Large intestine (tissue), 3 donors: Measurements from ENCODE around the gene MAPK8IP3. TPM values are rescaled to one million over a fixed set of nuclear protein-coding genes. Genes with fewer than 3 reads are reported as not detected.

ENCODE experiments used
- DNase-seq, 2 donors: peaks; one replicate each; pipeline versions ENCODE4 v3.0.0 to v3.0.0-alpha.2; 2013
- H3K27ac ChIP-seq: one replicate; pipeline ENCODE4 v1.5.1; 2013; ENCODE audit warnings: low read length
- H3K27me3 ChIP-seq: 2 replicates; pipeline ENCODE4 v1.6.1; 2013; ENCODE audit warnings: low read length; ENCODE audit not compliant: control insufficient read depth, insufficient read depth
- H3K36me3 ChIP-seq: 2 replicates; pipeline ENCODE4 v1.6.1; 2013; ENCODE audit warnings: low read length; ENCODE audit not compliant: control insufficient read depth, insufficient read depth
- H3K4me1 ChIP-seq: one replicate; pipeline ENCODE4 v1.6.1; 2013; ENCODE audit warnings: low read length; ENCODE audit not compliant: control insufficient read depth, insufficient read depth
- H3K4me3 ChIP-seq: one replicate; pipeline ENCODE4 v1.5.1; 2013; ENCODE audit warnings: low read length
- H3K9me3 ChIP-seq: one replicate; pipeline ENCODE4 v1.6.1; 2013; ENCODE audit warnings: mild to moderate bottlenecking, low read depth, low read length, moderate library complexity; ENCODE audit not compliant: control insufficient read depth
- WGBS: methylation state at CpG from one replicate; pipeline ENCODE4 v1.1.5; 2013; ENCODE audit warnings: low lambda C conversion rate; ENCODE audit not compliant: insufficient coverage; 5-methylcytosine and 5-hydroxymethylcytosine counted together
- polyA plus RNA-seq: library from polyadenylated mRNA; unstranded; fragments of 120-200 nt; gene quantifications from one replicate; pipeline ENCODE4 v1.2.1, GENCODE V29; 2013

Gene MAPK8IP3
- polyA plus RNA-seq, 1 donor: 67.8 TPM

DNA sequence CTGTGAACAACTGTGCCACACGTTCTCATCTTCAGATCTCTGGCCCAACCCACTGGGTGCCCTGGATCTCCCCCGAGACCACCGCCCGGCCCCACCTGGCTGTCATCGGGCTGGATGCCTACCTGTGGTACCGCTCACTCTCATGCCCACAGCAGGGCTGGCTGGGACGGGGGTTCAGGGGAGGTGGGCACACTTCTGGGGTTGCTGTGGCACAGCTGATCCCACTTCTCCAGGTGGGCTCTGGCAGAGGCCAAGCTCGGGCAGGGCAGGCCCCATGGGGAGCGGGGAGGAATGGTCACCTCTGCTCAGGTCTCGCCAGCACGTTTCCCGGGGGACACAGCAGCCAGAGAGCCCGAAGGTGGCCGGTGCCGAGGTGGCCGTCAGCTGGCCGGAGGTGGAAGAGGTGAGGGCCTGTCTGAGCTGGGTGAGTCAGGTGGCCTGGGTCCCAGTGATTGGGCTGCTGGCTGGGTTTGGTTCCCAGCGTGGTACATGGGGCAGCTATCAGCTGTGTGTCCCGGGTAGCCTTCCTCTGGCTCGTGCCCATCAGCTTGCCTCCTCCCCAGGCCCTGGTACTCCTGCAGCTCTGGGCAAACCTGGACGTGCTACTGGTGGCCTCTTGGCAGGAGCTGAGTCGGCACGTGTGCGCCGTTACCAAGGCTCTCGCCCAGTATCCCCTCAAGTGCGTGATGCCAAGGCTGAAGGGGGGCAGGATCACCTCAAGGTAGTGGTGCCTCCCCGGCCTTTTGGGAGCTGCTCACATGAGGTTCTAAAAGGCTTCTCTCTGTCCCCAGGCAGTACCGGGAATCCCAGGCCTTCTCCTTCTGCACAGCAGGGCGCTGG is 69.2 kb downstream of the MAPK8IP3 start:
- no CpG with 5 or more reads among the region's 30 CpGs for WGBS

GRCh38 chr16:1775846-1776671 is 70.1 kb downstream of the MAPK8IP3 start:
- Histone ChIP-seq H3K36me3 (peaks cover 51% of the 10 kb centered on the region), H3K9me3 (peaks cover 7% of the 10 kb centered on the region), H3K27me3 (no peaks in the 10 kb centered on the region), H3K4me3 (no peak overlapping the region), H3K4me1 (peaks cover 44% of the 10 kb centered on the region), H3K27ac (no peak overlapping the region)
- no CpG with 5 or more reads among the region's 28 CpGs for whole genome bisulfite sequencing
- DNase-seq: no peak

More for the DNA sequence above, 69.2 kb downstream of the MAPK8IP3 start:
- no peak for DNase-seq
- Histone ChIP-seq H3K4me1 (peaks cover 43% of the 10 kb centered on the region), H3K4me3 (no peak overlapping the region), H3K27me3 (no peaks in the 10 kb centered on the region), H3K36me3 (peaks cover 49% of the 10 kb centered on the region), H3K27ac (no peak overlapping the region), H3K9me3 (peaks cover 7% of the 10 kb centered on the region)

DNA sequence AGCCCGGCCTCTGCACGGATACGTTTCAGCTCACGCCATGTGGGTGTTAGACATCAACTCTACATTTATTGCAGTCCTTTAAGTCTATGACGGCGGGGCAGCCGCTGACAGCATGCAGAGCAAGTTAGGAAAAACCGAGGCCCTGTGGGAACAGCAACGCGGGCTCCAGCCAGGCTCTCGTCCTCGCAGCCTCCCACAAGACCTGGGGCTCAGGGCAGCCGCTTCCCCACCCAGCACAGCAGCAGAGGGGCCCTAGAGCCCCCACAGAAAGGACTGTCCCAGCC is 70.6 kb downstream of the MAPK8IP3 start:
- peaks cover 7% of the 10 kb centered on the region for H3K9me3 ChIP-seq
- H3K36me3 ChIP-seq: peaks cover 51% of the 10 kb centered on the region
- H3K27ac ChIP-seq: no peak overlapping the region
- H3K27me3 ChIP-seq: no peaks in the 10 kb centered on the region
- no peak for DNase-seq
- H3K4me3 ChIP-seq: no peak overlapping the region
- whole genome bisulfite sequencing: no CpG with 5 or more reads among the region's 13 CpGs
- peaks cover 50% of the 10 kb centered on the region for H3K4me1 ChIP-seq

GRCh38 chr16:1776991-1777374 is 71.0 kb downstream of the MAPK8IP3 start:
- H3K4me1 ChIP-seq: peaks cover 47% of the 10 kb centered on the region
- peaks cover 7% of the 10 kb centered on the region for H3K9me3 ChIP-seq
- no CpG with 5 or more reads among the region's 22 CpGs for WGBS
- no peak overlapping the region for H3K27ac ChIP-seq
- H3K4me3 ChIP-seq: no peak overlapping the region
- DNase-seq: no peak
- no peaks in the 10 kb centered on the region for H3K27me3 ChIP-seq
- H3K36me3 ChIP-seq: peaks cover 51% of the 10 kb centered on the region

DNA sequence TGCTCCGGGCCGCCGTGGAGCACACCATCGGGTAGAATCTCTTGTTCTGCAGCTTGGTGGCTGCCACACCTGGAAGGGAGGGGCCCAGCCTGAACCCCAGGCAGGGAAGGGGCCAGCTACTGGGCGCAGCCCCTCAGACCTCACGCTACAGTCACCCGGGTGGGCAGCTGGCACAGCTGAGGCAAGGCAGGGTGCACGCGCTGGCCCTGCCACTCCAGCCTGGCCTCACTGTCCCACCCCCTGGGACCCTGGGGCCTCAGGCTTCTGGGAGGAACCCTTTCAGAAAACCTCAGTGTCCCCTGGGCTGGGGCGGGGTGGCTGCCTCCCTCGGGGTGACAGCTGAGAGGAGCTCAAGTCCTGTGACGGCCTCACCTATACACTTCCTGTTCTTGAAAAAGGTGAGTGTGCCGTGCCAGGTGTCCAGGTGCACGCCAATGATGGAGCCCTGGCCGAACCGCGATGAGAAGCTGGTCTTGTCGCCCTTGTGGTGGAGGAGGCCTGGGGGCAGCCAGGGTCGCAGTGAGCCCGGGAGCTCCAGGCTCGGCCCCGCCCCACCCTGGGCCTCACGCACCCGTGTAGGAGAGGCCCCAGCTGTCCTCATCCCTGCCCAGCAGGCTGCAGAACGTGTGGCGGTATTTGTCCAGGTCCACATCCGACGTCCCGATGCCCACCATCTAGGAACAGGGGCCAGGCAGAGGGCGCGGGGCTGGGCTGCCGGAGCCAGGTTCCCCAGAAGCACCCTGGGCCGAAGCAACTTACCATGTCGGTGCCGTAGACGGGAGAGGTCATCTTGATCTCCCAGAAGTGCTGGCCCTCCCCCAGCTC is 71.6 kb downstream of the MAPK8IP3 start:
- WGBS: no CpG with 5 or more reads among the region's 36 CpGs
- H3K9me3 ChIP-seq: peaks cover 7% of the 10 kb centered on the region
- H3K36me3 ChIP-seq: peaks cover 51% of the 10 kb centered on the region
- H3K4me3 ChIP-seq: no peak overlapping the region
- H3K27me3 ChIP-seq: no peaks in the 10 kb centered on the region
- H3K4me1 ChIP-seq: peaks cover 44% of the 10 kb centered on the region
- no peak overlapping the region for H3K27ac ChIP-seq
- DNase-seq: no peak

DNA sequence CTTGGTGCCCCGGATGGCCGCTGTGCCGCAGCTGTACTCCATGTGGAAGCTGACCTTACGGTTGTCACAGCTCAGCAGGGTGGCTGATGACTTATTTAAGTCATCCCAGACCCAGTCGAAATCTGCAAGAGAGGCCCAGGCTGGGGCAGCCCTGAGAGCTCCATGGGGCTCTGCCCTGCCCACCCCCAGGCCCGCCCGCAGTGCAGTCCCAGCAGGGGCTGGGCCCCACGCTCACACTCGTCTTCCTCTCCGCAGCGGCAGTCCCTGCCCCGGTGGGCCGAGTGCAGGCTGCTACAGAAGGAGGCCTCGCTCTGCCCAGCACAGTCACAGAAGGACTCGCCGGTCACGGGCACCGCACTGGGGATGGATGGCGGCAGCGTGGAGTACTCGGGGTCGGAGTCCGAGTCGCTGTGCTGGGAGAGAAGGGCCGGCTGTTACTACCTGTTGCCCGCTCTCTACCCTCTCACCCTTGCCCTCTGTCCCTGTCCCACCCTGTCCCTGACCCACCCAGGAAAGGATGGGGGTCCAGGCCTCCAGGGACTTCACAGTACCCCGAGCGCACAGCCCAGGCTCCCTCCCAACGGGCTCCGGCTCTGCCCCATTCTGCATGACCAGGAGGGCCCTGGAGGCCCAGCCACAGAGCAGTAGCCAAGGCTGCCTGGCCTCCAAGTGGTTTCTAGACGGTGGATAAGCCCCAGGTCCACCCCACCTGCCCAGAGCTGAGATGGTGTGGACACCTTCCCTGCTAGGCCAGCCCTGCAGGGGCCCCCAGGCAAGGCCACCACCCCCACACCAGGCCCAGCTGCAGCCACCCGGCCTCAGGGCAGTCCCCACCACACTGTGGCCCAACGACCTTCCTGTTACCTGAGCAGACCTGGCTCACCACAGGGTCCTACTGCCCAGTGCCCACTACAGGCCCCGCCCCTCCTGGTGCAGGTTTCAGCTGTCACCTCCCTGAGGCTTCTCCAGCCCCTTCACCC is 72.5 kb downstream of the MAPK8IP3 start:
- no peak overlapping the region for H3K4me3 ChIP-seq
- no peak overlapping the region for H3K27ac ChIP-seq
- H3K4me1 ChIP-seq: peaks cover 44% of the 10 kb centered on the region
- H3K36me3 ChIP-seq: peaks cover 51% of the 10 kb centered on the region
- H3K9me3 ChIP-seq: peaks cover 7% of the 10 kb centered on the region
- no peak for DNase-seq
- no peaks in the 10 kb centered on the region for H3K27me3 ChIP-seq
- WGBS: no CpG with 5 or more reads among the region's 34 CpGs

- DNase-seq: no peak
- no CpG with 5 or more reads among the region's 8 CpGs for WGBS
- Histone ChIP-seq H3K4me3 (no peak overlapping the region), H3K27ac (no peak overlapping the region), H3K36me3 (peaks cover 51% of the 10 kb centered on the region), H3K9me3 (peaks cover 7% of the 10 kb centered on the region), H3K4me1 (peaks cover 43% of the 10 kb centered on the region), H3K27me3 (no peaks in the 10 kb centered on the region)
Measured at GRCh38 chr16:1779234-1779701, 73.3 kb downstream of the MAPK8IP3 start.

- Histone ChIP-seq H3K27me3 (no peaks in the 10 kb centered on the region), H3K9me3 (peaks cover 7% of the 10 kb centered on the region), H3K27ac (no peak overlapping the region), H3K36me3 (peaks cover 50% of the 10 kb centered on the region), H3K4me3 (no peak overlapping the region), H3K4me1 (peaks cover 36% of the 10 kb centered on the region)
- no CpG with 5 or more reads among the region's 27 CpGs for WGBS
- DNase-seq: no peak
Measured at GRCh38 chr16:1779741-1780676, 74.0 kb downstream of the MAPK8IP3 start.

- H3K4me3 ChIP-seq: no peak overlapping the region
- H3K4me1 ChIP-seq: peaks cover 32% of the 10 kb centered on the region
- WGBS: no CpG with 5 or more reads among the region's 6 CpGs
- H3K27me3 ChIP-seq: no peaks in the 10 kb centered on the region
- DNase-seq: no peak
- H3K9me3 ChIP-seq: peaks cover 7% of the 10 kb centered on the region
- no peak overlapping the region for H3K27ac ChIP-seq
- peaks cover 49% of the 10 kb centered on the region for H3K36me3 ChIP-seq
Measured at GRCh38 chr16:1780677-1781072, 74.7 kb downstream of the MAPK8IP3 start.
